Testis (tissue), 2 donors: ENCODE data around the gene AMN.

Source experiments
- CTCF ChIP-seq, 3 experiments: fragments of 450-650 bp in 2 of 3; fragments of 200-600 bp in 1 of 3; sonication (generic) in 1 of 3; IDR thresholded peaks; one replicate each; pipeline ENCODE4 v1.5.1; 2016 to 2019; ENCODE audit warnings: antibody characterized with exemption in 3 of 3, mild to moderate bottlenecking in 2 of 3, moderate library complexity in 1 of 3
- POLR2A ChIP-seq: fragments of 450-650 bp; IDR thresholded peaks from one replicate; pipeline ENCODE4 v1.6.1; 2017; ENCODE audit warnings: antibody characterized with exemption, mild to moderate bottlenecking, moderate library complexity

- TF ChIP-seq CTCF (IDR thresholded peaks at IDR 0.05) (no peak), POLR2A (no peak)
Observed at GRCh38 chr14:102909911-102910310, 12.6 kb upstream of the AMN start.
